Immature natural killer cell (primary cell): ENCODE results near the gene AAGAB. TPM values are rescaled to one million over a fixed set of nuclear protein-coding genes. Genes with fewer than 3 reads are reported as not detected.
A peak's percentile ranks its signal among the peaks of the same experiment; 100 is the strongest.

Source experiments
- DNase-seq, 3 donors: peaks; one replicate each; pipeline ENCODE4 v3.0.0; 2022; ENCODE audit warnings: mixed read lengths in 1 of 3
- H3K27ac Mint-ChIP-seq, 6 donors: one replicate each; pipeline ENCODE4 v1.8.0; 2020; ENCODE audit warnings: mixed read lengths in 6 of 6, mild to moderate bottlenecking in 5 of 6, inconsistent platforms in 4 of 6, moderate library complexity in 3 of 6
- H3K27me3 Mint-ChIP-seq, 3 donors: one replicate each; pipeline ENCODE4 v1.8.0; 2020 to 2021; ENCODE audit warnings: low read depth in 3 of 3, mild to moderate bottlenecking in 3 of 3, mixed read lengths in 3 of 3, moderate library complexity in 3 of 3, inconsistent platforms in 1 of 3
- H3K36me3 Mint-ChIP-seq, 3 donors: one replicate each; pipeline ENCODE4 v1.8.0; 2020; ENCODE audit warnings: mixed read lengths in 3 of 3, inconsistent platforms in 2 of 3, mild to moderate bottlenecking in 2 of 3
- H3K4me1 Mint-ChIP-seq, 2 donors: one replicate each; pipeline ENCODE4 v1.8.0; 2020; ENCODE audit warnings: inconsistent platforms in 2 of 2, mild to moderate bottlenecking in 2 of 2, mixed read lengths in 2 of 2, moderate library complexity in 1 of 2
- H3K4me3 Mint-ChIP-seq, 5 donors: one replicate each; pipeline ENCODE4 v1.8.0; 2020; ENCODE audit warnings: mild to moderate bottlenecking in 5 of 5, mixed read lengths in 5 of 5, inconsistent platforms in 3 of 5, moderate library complexity in 3 of 5
- H3K9me3 Mint-ChIP-seq, 6 donors: one replicate each; pipeline ENCODE4 v1.8.0; 2020; ENCODE audit warnings: mild to moderate bottlenecking in 6 of 6, mixed read lengths in 6 of 6, inconsistent platforms in 4 of 6, moderate library complexity in 3 of 6
- polyA plus RNA-seq, 3 donors: library from polyadenylated mRNA; unstranded; fragments of 300-500 nt; fragmentation: Illumina TruSeq; gene quantifications; one replicate each; pipeline ENCODE4 v1.2.3, GENCODE V29; 2021

AAGAB gene
- polyA plus RNA-seq, 3 donors from 2014 or later: 55.5 to 77.0 (median 59.1) TPM

DNA sequence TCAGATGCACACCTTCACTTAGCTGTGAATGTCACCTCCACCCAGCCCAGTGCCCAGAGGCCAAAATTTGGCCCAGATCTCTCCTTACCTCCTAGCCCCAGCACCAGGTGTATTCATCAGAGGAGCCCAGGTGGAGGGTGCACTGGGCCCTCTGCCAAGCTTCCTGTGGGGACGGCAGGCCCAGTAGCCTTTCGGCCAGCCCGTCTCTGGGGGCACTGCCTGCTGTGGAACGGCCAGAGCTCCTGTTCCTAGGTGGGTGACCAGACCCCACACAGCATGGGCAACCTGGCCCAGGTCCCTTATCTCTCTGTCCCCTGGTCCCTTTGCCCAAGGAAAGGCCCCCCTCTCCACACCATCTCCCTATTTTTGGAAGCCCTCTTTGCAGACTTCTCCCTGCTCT lies 67.8 kb downstream of the AAGAB start:
- H3K36me3 Mint-ChIP-seq: peaks cover 15 to 57% (median 18%) of the 10 kb centered on the region in 3 donors

DNA sequence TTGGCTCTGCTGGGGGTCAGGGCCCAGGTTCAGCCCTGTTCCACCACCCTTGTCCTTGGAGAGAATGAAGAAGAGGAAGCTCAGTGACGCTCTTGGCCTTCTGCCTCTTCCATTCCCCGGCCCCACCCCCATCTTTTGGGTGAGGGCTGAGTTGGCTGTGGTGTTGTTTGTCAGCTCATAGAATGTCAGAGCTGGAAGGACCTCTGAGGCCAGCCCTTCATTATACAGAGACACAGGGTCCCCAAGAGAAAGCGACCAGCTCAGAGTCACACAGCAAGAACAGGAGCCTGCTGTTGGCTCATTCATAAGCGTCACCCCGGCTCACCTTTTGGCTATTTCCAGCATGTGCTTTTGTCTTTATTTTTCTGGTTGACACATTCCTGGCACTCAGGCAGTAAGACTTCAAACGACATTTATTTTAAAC lies 68.2 kb downstream of the AAGAB start:
- Mint-ChIP-seq H3K9me3 (no peaks in the 10 kb centered on the region), H3K4me3 (peak overlapping the region in 3 of 5 donors; percentile 38 to 51 (median 45)), H3K27ac (peak overlapping the region in 5 of 6 donors; percentile 11 to 83 (median 58)), H3K4me1 (peaks cover 26 to 28% of the 10 kb centered on the region in 2 donors), H3K27me3 (peaks cover 0 to 7% (median 4%) of the 10 kb centered on the region in 3 donors), H3K36me3 (peaks cover 15 to 57% (median 18%) of the 10 kb centered on the region in 3 donors)
- DNase-seq: no peak

More for the DNA sequence above, 67.8 kb downstream of the AAGAB start:
- Mint-ChIP-seq H3K27ac (peak overlapping the region in 2 of 6 donors; percentile 40 to 83), H3K27me3 (peaks cover 0 to 7% (median 4%) of the 10 kb centered on the region in 3 donors), H3K4me1 (peaks cover 26 to 28% of the 10 kb centered on the region in 2 donors), H3K4me3 (no peak overlapping the region), H3K9me3 (no peaks in the 10 kb centered on the region)
- no peak for DNase-seq

DNA sequence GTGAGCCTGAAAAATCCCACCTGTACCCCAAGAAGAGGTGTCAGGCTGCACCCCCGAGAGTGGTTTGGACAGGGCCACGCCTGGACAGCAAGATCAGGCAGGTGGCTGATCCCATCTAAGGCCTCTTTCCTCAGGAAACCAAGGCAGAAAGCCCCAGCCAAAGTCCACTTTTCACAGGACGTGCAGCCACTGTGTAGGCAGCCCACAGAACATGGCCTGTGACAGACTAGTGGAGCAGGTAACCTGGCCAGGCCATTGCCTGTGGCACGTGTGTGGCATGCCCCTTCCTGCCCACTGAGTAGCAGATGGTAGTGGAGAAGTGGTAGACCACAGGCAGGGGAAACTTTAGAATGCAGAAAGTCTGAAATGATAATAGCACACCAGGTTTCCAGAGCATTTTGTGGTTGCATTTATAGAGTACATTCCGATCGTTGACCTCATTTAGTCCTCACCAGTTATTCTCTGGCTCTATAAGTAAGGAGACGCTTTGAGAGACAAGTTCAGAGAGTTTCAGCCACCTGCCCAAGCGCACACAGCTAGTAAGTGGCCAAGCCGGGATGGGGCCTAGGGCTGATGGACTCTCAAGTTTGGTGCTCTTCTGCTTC lies 68.7 kb downstream of the AAGAB start:
- peaks cover 26 to 28% of the 10 kb centered on the region in 2 donors for H3K4me1 Mint-ChIP-seq
- peak; percentile 41 to 49 (median 48) for DNase-seq
- no peaks in the 10 kb centered on the region for H3K9me3 Mint-ChIP-seq
- H3K27ac Mint-ChIP-seq: peak overlapping the region; percentile 74 to 83 (median 78)
- H3K36me3 Mint-ChIP-seq: peaks cover 15 to 57% (median 18%) of the 10 kb centered on the region in 3 donors
- peak overlapping the region in 3 of 5 donors; percentile 38 to 51 (median 45) for H3K4me3 Mint-ChIP-seq
- H3K27me3 Mint-ChIP-seq: peaks cover 0 to 7% (median 4%) of the 10 kb centered on the region in 3 donors

DNA sequence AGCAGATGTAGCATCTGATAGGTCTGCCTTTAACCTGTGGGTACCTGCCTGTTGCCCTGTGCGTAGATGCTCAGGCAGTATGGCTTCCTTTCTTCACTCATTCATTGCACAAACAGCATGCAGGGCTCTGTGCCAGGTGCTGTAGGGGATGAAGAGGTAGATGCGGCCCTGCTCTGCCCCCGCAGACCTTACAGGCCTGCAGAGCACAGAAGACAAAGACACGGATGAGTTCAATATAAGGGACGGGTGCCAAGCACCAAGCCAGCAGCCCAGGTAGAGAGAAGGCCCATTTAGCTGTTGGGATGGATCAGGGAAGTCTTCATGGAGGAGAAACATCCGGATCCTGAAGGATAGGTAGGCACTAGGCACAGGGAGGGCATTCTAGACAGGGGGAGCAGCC lies 69.4 kb downstream of the AAGAB start:
- peak overlapping the region in 1 of 5 donors; percentile 21 for H3K4me3 Mint-ChIP-seq
- H3K27ac Mint-ChIP-seq: peak overlapping the region; percentile 74 to 83 (median 78)
- H3K9me3 Mint-ChIP-seq: no peaks in the 10 kb centered on the region
- H3K36me3 Mint-ChIP-seq: peaks cover 15 to 56% (median 18%) of the 10 kb centered on the region in 3 donors
- H3K27me3 Mint-ChIP-seq: peaks cover 2 to 7% (median 4%) of the 10 kb centered on the region in 3 donors
- peaks cover 26 to 28% of the 10 kb centered on the region in 2 donors for H3K4me1 Mint-ChIP-seq
- DNase-seq: no peak

DNA sequence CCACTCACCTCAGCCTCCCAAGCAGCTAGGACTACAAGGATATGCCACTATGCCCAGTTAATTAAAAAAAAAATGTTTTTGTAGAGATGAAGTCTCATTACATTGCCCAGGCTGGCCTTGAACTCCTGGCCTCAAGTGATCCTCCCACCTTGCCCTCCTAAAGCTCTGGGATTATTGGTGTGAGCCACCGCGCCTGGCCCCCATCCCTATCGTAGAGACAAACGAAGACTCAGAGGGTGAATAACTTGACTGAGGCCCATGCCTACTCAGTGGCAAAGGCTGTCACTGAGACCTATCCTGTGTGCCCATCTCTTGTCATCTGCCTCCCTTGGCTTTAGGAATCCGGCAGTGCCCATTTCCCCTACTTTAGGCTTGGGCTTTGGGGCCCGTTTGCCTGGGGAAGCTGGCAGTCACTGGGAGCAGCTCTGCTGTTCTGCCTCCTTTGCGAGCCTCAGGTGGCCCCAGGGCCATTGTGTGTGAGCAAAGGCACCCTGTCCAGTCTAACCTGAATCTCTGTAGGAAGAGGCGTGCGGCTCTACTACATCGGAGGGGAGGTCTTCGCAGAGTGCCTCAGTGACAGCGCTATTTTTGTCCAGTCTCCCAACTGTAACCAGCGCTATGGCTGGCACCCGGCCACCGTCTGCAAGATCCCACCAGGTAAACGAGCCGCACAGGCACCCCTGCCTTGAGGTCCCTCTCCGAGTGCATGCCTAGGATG lies 70.1 kb downstream of the AAGAB start:
- H3K36me3 Mint-ChIP-seq: peaks cover 15 to 53% (median 21%) of the 10 kb centered on the region in 3 donors
- DNase-seq: no peak
- H3K27ac Mint-ChIP-seq: no peak overlapping the region
- peaks cover 4 to 7% (median 4%) of the 10 kb centered on the region in 3 donors for H3K27me3 Mint-ChIP-seq
- peaks cover 27 to 32% of the 10 kb centered on the region in 2 donors for H3K4me1 Mint-ChIP-seq
- no peak overlapping the region for H3K4me3 Mint-ChIP-seq
- H3K9me3 Mint-ChIP-seq: no peaks in the 10 kb centered on the region

DNA sequence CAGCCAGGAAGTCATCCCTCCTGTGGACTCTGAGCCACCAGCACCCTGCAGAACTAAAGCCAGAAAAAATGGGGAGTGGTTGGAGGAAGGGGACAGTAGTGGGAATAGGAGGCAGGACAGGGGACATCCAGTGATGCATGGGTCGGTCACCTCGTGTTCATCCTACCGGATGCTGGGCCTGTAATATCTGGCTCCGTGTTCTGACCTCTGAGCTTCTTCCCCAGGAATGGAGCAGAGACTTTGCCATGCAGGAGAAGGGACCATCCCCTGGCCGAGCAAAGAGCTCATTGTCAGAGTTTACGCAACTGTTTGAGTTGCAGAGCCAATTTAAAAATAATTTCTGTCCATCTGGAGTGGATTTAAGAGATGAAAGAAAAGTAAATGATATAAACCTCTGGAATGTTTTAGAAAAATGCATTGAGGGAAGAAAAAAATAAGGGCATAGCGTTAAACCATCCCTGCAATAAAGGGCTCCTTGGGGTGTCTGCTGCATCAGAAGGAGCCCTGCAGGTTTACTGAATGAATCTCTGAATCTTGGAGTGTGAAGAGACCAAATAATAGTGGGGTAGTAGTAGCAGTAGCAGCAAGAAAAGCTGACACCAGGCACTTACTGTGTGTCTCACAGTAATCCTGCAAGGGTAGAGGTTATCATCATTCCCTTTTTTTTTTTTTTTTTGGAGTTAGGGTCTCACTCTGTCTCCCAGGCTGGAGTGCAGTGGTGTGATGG lies 70.9 kb downstream of the AAGAB start:
- no peak overlapping the region for H3K4me3 Mint-ChIP-seq
- peaks cover 12 to 50% (median 17%) of the 10 kb centered on the region in 3 donors for H3K36me3 Mint-ChIP-seq
- peak overlapping the region in 2 of 6 donors; percentile 31 to 46 for H3K27ac Mint-ChIP-seq
- peaks cover 27 to 33% of the 10 kb centered on the region in 2 donors for H3K4me1 Mint-ChIP-seq
- no peaks in the 10 kb centered on the region for H3K9me3 Mint-ChIP-seq
- H3K27me3 Mint-ChIP-seq: peaks cover 3 to 9% (median 4%) of the 10 kb centered on the region in 3 donors
- DNase-seq: no peak

DNA sequence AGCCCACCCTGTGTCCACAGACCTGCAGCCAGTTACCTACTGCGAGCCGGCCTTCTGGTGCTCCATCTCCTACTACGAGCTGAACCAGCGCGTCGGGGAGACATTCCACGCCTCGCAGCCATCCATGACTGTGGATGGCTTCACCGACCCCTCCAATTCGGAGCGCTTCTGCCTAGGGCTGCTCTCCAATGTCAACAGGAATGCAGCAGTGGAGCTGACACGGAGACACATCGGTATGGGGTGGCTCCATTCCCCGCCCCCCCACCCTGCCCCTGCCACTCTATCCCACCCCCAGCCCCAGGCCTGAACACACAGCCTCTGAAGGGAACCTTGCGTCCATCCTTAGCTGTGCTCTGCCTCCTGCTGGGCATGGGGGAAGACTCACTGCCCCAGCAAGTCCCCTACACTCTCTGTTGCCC lies 73.2 kb downstream of the AAGAB start:
- Mint-ChIP-seq H3K36me3 (peaks cover 10 to 40% (median 14%) of the 10 kb centered on the region in 3 donors), H3K9me3 (no peaks in the 10 kb centered on the region), H3K4me3 (no peak overlapping the region), H3K27ac (no peak overlapping the region), H3K27me3 (peaks cover 0 to 12% (median 4%) of the 10 kb centered on the region in 3 donors), H3K4me1 (peaks cover 26 to 37% of the 10 kb centered on the region in 2 donors)
- DNase-seq: no peak

DNA sequence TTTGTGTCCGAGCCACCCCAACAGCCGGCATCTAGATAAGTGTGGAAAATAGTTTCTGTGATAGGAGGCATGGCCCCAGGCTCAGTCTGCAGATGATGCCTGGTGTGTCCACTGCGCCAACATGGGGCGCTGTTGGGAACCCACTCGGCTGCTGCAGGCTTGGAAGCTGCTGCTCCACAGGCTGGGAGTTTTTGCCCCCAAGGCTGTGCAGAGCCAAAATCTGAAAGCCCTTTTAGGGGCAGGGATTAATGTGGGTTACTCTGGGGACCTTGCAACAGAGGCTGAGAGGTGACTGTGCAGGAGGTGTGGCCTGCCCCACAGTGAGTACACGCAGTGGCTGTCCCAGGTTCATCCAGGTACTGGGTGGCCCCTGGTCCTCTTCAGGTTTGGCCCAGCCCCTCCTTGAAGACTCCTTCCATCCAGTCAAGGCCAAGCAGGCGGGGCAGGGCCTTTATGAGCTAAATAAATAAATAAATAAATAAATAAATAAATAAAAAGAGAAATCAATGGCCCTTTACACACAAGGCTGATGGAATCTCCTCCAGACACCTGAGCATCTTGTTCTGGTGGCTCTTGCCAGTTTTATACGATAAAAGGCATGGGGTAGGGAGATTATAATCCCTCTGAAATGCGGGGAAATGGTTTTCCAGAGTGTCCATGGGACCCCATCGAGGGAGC lies 73.8 kb downstream of the AAGAB start:
- H3K9me3 Mint-ChIP-seq: no peaks in the 10 kb centered on the region
- peaks cover 0 to 7% (median 6%) of the 10 kb centered on the region in 3 donors for H3K27me3 Mint-ChIP-seq
- no peak overlapping the region for H3K4me3 Mint-ChIP-seq
- H3K36me3 Mint-ChIP-seq: peaks cover 10 to 39% (median 11%) of the 10 kb centered on the region in 3 donors
- H3K4me1 Mint-ChIP-seq: peaks cover 26 to 37% of the 10 kb centered on the region in 2 donors
- no peak for DNase-seq
- no peak overlapping the region for H3K27ac Mint-ChIP-seq

DNA sequence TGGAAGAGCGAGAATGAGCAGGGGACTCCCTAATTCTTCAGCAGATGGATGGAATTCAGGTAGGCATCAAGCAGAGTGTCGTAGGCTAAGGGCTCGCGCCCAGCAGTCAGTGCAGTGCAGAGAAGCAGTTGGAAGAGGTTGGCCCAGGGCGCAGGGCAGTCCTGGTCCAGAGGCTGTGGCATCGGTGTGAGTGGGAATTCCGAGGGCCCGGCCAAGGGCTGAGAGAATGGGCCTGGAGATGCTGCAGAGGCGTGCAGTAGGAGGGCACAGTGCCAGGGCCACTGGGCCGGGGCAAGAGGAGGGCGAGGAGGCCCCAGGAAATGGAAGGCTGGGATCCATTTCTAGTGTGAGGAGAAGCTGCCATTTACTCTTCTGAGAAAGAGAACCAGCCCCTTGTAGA lies 74.4 kb downstream of the AAGAB start:
- Mint-ChIP-seq H3K27ac (peak overlapping the region in 3 of 6 donors; percentile 23 to 71 (median 41)), H3K4me3 (no peak overlapping the region), H3K36me3 (peaks cover 7 to 33% (median 11%) of the 10 kb centered on the region in 3 donors), H3K27me3 (peaks cover 0 to 7% (median 6%) of the 10 kb centered on the region in 3 donors), H3K9me3 (no peaks in the 10 kb centered on the region), H3K4me1 (peaks cover 26 to 37% of the 10 kb centered on the region in 2 donors)
- no peak for DNase-seq

DNA sequence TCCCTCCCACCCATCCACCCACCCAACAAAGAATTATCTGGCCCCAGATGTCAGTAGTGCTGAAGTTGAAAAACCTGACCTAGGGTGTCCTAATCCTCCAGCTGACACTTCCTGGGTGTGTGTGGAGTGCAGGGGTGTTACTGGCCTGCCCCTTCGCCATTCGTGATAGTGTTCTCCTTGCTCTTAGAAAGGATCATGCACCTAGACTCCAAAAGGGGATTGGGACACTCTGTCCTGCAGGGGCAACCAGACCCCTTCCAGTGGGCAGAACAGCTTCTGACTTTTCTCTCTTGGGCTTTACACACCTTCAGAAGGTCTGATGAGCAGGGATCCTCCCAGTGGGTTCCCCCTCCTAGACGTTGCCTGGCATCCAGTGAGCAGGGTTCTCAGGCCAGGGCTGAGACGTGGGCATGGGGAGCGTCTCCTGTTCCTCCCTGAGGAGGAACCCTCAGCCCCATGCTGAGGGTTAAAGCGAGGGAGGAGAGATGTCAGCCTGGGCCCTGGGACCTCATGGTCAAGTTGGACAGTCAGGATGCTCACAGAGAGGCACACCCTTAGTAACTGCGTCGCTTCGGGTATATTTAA lies 75.0 kb downstream of the AAGAB start:
- Mint-ChIP-seq H3K27ac (peak overlapping the region in 2 of 6 donors; percentile 23 to 71), H3K4me3 (no peak overlapping the region), H3K9me3 (no peaks in the 10 kb centered on the region), H3K36me3 (peaks cover 8 to 30% (median 11%) of the 10 kb centered on the region in 3 donors), H3K4me1 (peaks cover 26 to 37% of the 10 kb centered on the region in 2 donors), H3K27me3 (peaks cover 3 to 7% (median 6%) of the 10 kb centered on the region in 3 donors)
- DNase-seq: no peak

DNA sequence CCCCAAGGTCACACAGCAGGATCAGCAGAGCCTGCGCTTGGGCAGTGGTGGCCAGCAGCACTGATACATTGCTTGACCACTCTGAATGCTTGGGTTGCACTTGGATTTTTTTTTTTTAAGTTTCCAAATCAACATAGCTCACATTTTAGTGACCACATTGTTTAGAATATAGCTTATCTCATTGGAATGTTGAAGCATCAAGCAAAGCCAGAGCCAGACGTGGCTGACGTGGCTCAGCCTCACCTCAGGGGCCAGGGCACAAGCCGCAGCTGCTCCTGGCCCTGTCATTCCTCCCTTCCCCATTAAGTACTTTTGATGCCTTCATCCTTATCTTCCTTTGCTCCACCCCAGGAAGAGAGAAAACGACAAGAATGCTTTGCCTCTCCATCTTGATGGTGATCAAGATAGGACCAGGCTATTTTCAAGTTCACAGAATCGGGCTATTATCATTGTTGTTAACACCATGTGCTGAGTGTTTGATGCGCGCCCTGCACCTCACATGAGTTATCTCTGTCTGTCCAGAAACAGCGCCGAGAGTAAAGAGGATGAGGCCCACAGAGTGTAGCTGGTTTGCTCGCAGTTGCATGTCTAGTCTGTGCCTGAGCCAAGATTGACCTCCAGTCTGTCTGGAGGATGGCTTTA lies 75.8 kb downstream of the AAGAB start:
- peaks cover 3 to 7% (median 6%) of the 10 kb centered on the region in 3 donors for H3K27me3 Mint-ChIP-seq
- peaks cover 32 to 42% of the 10 kb centered on the region in 2 donors for H3K4me1 Mint-ChIP-seq
- no peaks in the 10 kb centered on the region for H3K9me3 Mint-ChIP-seq
- H3K27ac Mint-ChIP-seq: peak overlapping the region in 2 of 6 donors; percentile 36 to 58
- no peak for DNase-seq
- H3K36me3 Mint-ChIP-seq: peaks cover 9 to 34% (median 12%) of the 10 kb centered on the region in 3 donors
- H3K4me3 Mint-ChIP-seq: no peak overlapping the region

DNA sequence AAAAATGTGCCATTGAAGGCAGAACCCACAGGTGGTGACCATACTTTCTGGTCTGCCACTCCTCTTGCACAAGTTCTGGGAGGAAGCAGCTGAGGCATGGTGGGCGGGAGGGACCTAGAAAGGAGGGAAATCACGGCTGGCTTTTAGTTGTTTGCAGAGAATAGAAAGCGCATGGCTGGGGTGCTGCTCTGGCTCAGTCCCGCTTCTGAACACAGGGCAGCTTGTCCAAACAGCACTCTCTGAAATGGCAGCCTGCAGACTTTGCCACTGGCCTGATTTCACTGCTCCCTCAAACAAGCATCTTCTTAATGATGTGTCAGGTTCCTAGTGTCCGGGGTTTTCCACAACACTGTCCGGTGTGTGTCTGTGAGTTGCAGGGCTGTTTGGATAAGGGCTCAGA lies 76.7 kb downstream of the AAGAB start:
- DNase-seq: no peak
- Mint-ChIP-seq H3K27me3 (peaks cover 3 to 9% (median 6%) of the 10 kb centered on the region in 3 donors), H3K36me3 (peaks cover 18 to 34% (median 19%) of the 10 kb centered on the region in 3 donors), H3K4me1 (peaks cover 40 to 43% of the 10 kb centered on the region in 2 donors), H3K27ac (no peak overlapping the region), H3K9me3 (no peaks in the 10 kb centered on the region), H3K4me3 (no peak overlapping the region)
